Activated B cell treated with CpG ODN at 0.5 μM for 24 hours (primary cell): ENCODE measurements around the gene ABHD17B. TPM values are rescaled to one million over a fixed set of nuclear protein-coding genes. Genes with fewer than 3 reads are reported as not detected.
"Not testable (repeated sequence)": the region's sequence is repeated elsewhere in the genome, so short reads cannot be mapped to it uniquely, and the experiment has no call there.

Experiments used
- ATAC-seq: fragments of 200-7000 bp; cut with Tn5 transposase; one replicate; pipeline ENCODE4 v1.10.0; 2021; ENCODE audit warnings: low read depth, mild to moderate bottlenecking, moderate library complexity
- CTCF ChIA-PET: fragments of 350-600 bp; sonication (Branson Sonifier 250); formaldehyde crosslinking; loops from one replicate; lab custom pipeline; 2021; ENCODE audit warnings: antibody characterized with exemption; lab: Charles Lee
- POLR2A ChIA-PET: fragments of 350-600 bp; sonication (Branson Sonifier 250); formaldehyde crosslinking; loops from one replicate; lab custom pipeline; 2021; ENCODE audit warnings: antibody characterized with exemption; lab: Charles Lee
- DNase-seq: peaks from one replicate; pipeline ENCODE4 v3.0.0; 2022
- H3K27ac Mint-ChIP-seq: one replicate; pipeline ENCODE4 v1.8.0; 2020; ENCODE audit warnings: mixed read lengths
- H3K27me3 Mint-ChIP-seq: one replicate; pipeline ENCODE4 v1.8.0; 2021; ENCODE audit warnings: mixed read lengths
- H3K36me3 Mint-ChIP-seq: one replicate; pipeline ENCODE4 v1.8.0; 2021; ENCODE audit warnings: low read depth, mixed read lengths
- H3K4me1 Mint-ChIP-seq: one replicate; pipeline ENCODE4 v1.8.0; 2021; ENCODE audit warnings: mixed read lengths
- H3K4me3 Mint-ChIP-seq: one replicate; pipeline ENCODE4 v1.8.0; 2020; ENCODE audit warnings: mild to moderate bottlenecking, mixed read lengths
- H3K9me3 Mint-ChIP-seq: one replicate; pipeline ENCODE4 v1.8.0; 2020; ENCODE audit warnings: mixed read lengths
- CTCF ChIP-seq: fragments of 200-600 bp; IDR thresholded peaks from one replicate; pipeline ENCODE4 v1.8.0; 2022; ENCODE audit warnings: antibody characterized with exemption, mild to moderate bottlenecking
- intact Hi-C: fragments of 100-400 bp; cut with micrococcal nuclease; formaldehyde crosslinking; loops from one replicate; pipeline ENCODE4 v1.15.1; 2024
- total RNA-seq: library from RNA; stranded (reverse); gene quantifications from 2 replicates; pipeline ENCODE4 v1.2.3, GENCODE V29; 2022

The ABHD17B gene
- total RNA-seq, 1 donor from 2014 or later = 18.6 TPM

DNA sequence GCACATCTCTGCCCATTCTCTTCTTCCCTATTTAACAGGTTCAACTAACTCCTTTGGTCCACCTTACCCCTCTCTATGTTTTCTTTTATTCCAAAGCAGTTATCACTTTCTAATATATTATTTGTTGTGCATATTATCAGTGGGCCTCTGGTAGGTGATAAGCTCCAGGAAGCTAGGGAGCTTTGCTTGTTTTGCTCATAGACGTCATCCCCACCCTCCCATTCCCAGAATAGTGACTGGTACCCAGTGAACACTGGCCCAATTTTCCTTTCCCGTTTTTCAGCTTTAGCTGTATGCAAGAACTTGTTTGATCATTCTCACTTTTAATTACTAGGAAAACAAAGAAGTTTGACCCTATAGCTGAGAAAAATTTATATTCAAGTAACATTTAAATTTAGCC, 6.9 kb downstream of the ABHD17B start:
- Mint-ChIP-seq H3K27me3 (no peaks in the 10 kb centered on the region), H3K9me3 (no peaks in the 10 kb centered on the region), H3K4me3 (no peak overlapping the region), H3K4me1 (peaks cover 82% of the 10 kb centered on the region), H3K36me3 (peaks cover 8% of the 10 kb centered on the region), H3K27ac (no peak overlapping the region)
- ATAC-seq (no peak), DNase-seq (no peak)
- intact Hi-C loops = no loop called here
- TF ChIP-seq CTCF = no peak
- ChIA-PET CTCF (interaction anchor here (1.5 kb wide), 1 partner anchor 85 kb away, joined by 4 read pairs; no protein-coding TSS in a partner anchor), POLR2A (no interaction called here)

GRCh38 chr9:71901695-71902597, 9.0 kb downstream of the ABHD17B start:
- peak; percentile 29 for ATAC-seq
- Mint-ChIP-seq H3K27ac (peak overlapping the region; percentile 76), H3K36me3 (peaks cover 8% of the 10 kb centered on the region), H3K9me3 (no peaks in the 10 kb centered on the region), H3K4me3 (peak overlapping the region; percentile 36), H3K4me1 (peaks cover 79% of the 10 kb centered on the region), H3K27me3 (no peaks in the 10 kb centered on the region)
- intact Hi-C loops = no loop called here
- ChIA-PET POLR2A (interaction anchor here (0.5 to 2.9 kb wide), 2 partner anchors 9 to 462 kb away, joined by 3 to 14 read pairs; partner anchors contain the start of genes ABHD17B and C9orf85), CTCF (interaction anchor here (0.7 kb wide), 1 partner anchor 123 kb away, joined by 3 read pairs; no protein-coding TSS in a partner anchor)
- no peak for DNase-seq
- no peak for TF ChIP-seq CTCF

GRCh38 chr9:71898756-71899155, 12.2 kb downstream of the ABHD17B start:
- H3K36me3 Mint-ChIP-seq, CTCF ChIA-PET, H3K9me3 Mint-ChIP-seq, ATAC-seq, H3K27me3 Mint-ChIP-seq, H3K4me3 Mint-ChIP-seq, DNase-seq: not testable (repeated sequence)
- Mint-ChIP-seq H3K4me1 (peaks cover 90% of the 10 kb centered on the region), H3K27ac (peak overlapping the region; percentile 2)
- POLR2A ChIA-PET = interaction anchor here (0.6 to 1.7 kb wide), 3 partner anchors 8 to 20 kb away, joined by 3 to 14 read pairs (median 5); partner anchors contain the start of genes ABHD17B and C9orf85
- intact Hi-C loops = loop anchor here (5.0 kb wide), 1 partner anchor 131 kb away; the partner anchor contains the start of gene CEMIP2

DNA sequence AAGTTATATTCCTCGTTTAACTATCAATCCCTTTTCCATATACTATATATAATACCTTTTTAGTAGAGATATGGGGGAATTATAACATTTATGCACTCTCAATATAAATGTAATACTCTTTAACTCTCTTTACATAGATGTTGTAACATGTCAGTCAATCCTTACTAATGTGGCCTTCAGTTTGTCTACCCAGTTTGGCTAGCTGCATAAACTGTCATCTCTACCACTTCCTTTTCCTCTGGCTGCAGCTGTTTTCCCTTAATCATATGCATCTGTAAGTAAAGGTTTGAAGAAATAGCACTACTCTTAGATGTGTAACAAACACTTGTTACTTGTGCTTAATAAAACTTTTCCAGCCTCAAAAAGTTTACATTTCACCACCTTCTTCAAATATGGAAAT, 13.4 kb downstream of the ABHD17B start:
- TF ChIP-seq CTCF = no peak
- Mint-ChIP-seq H3K9me3 (no peaks in the 10 kb centered on the region), H3K4me3 (no peak overlapping the region), H3K27ac (peak overlapping the region; percentile 80), H3K36me3 (peaks cover 5% of the 10 kb centered on the region), H3K4me1 (peaks cover 89% of the 10 kb centered on the region), H3K27me3 (no peaks in the 10 kb centered on the region)
- DNase-seq (no peak), ATAC-seq (peak; percentile 66)
- ChIA-PET CTCF (interaction anchor here (1.0 kb wide), 1 partner anchor 10 kb away, joined by 3 read pairs; no protein-coding TSS in a partner anchor), POLR2A (interaction anchor here (0.6 to 2.9 kb wide), 3 partner anchors 12 to 24 kb away, joined by 3 to 18 read pairs (median 4); partner anchors contain the start of genes ABHD17B and C9orf85)
- intact Hi-C loops = loop anchor here (1.0 to 5.0 kb wide), 3 partner anchors 9 to 130 kb away; partner anchors contain the start of gene CEMIP2

DNA sequence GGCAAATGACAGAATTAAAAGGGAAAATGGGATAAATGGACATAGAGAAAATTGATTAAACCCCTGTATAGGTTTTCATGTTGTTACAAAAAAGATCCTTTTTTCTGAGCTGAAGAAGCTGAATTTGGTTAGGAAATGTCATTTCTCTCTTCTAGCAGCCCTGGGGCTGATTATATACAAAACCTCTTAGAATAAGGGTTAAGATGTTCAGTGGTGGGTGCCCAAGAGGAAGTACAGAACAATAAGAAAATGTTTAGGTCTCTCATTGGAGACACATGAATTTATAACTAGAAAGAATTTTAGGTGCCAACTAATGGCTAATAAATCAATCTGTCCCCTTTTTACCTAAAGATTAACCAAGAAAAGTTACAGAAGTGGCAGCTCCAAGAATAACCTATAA, 14.2 kb downstream of the ABHD17B start:
- TF ChIP-seq CTCF = no peak
- no peak for ATAC-seq
- ChIA-PET CTCF (interaction anchor here (0.5 kb wide), 1 partner anchor 128 kb away, joined by 3 read pairs; no protein-coding TSS in a partner anchor), POLR2A (interaction anchor here (2.9 kb wide), 1 partner anchor 14 kb away, joined by 18 read pairs; the partner anchor contains the start of genes ABHD17B and C9orf85)
- peak overlapping the region; percentile 80 for H3K27ac Mint-ChIP-seq
- intact Hi-C loops = loop anchor here (1.0 to 5.0 kb wide), 3 partner anchors 8 to 129 kb away; partner anchors contain the start of gene CEMIP2
- peaks cover 5% of the 10 kb centered on the region for H3K36me3 Mint-ChIP-seq
- H3K27me3 Mint-ChIP-seq = no peaks in the 10 kb centered on the region
- peaks cover 87% of the 10 kb centered on the region for H3K4me1 Mint-ChIP-seq
- H3K9me3 Mint-ChIP-seq = no peaks in the 10 kb centered on the region
- DNase-seq = no peak
- peak overlapping the region; percentile 70 for H3K4me3 Mint-ChIP-seq
